HPDE6-E6E7 (cell line): ENCODE data around the gene IFI44L.
A peak's percentile ranks its signal among the peaks of the same experiment; 100 is the strongest.

ENCODE experiments used
- DNase-seq: peaks from one replicate; pipeline ENCODE4 v3.0.0; 2011; ENCODE audit warnings: missing footprints; ENCODE audit errors: extremely low spot score

Gene IFI44L

DNA sequence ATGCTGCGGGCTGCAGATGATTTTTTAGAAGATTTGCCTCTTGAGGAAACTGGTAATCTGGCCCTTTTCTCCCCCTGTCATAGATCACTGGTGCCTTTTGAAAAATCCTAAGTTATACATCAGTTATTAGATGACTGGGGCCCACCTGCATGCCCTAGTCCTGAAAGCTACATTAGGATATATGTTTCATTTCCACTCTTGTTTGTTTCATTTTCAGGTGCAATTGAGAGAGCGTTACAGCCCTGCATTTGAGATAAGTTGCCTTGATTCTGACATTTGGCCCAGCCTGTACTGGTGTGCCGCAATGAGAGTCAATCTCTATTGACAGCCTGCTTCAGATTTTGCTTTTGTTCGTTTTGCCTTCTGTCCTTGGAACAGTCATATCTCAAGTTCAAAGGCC, 21.3 kb downstream of the IFI44L start:
- DNase-seq, result no peak

DNA sequence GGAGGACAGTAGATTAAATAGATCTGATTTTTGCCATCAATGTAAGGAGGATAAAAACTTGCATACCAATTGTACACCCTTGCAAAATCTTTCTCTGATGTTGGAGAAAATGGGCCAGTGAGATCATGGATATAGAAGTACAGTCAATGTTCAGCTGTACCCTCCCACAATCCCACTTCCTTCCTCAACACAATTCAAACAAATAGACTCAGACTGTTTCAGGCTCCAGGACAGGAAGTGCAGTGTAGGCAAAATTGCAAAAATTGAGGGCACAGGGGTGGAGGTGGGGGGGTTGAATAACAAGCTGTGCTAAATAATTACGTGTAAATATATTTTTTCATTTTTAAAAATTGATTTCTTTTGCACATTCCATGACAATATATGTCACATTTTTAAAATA, 25.5 kb downstream of the IFI44L start:
- no peak for DNase-seq

DNA sequence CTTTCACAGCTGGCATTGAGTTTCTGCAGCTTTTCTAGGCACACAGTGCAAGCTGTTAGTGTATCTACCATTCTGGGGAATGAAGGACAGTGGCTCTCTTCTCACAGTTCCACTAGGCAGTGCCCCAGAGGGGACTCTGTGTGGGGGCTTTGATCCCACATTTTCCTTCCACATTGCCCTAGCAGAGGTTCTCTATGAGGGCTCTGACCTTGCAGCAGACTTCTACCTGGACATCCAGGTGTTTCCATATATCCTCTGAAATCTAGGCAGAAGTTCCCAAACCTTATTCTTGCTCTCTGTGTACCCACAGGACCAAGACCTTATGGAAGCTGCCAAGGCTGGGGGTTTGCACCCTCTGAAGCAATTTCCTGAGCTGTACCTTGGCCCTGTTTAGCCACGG, 27.0 kb downstream of the IFI44L start:
- no peak for DNase-seq

DNA sequence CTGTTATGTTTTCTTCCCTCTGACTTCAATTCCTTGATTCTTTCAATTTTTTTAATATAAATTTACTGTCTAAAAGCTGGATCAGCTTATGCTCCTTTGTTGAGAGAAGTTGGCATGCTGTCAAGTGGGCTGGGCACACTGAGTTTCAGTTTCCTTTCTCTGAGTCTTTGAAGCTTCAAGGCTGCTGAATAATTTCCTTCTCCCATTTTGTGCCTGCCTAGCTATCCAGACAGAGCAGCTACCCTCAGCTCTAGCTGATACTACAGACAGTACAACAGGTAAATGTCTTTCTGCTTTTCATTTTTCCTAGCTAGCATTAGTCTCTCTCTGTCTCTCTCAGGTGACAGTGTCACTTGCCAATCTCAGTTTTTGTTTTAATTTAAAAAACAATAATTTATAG, 29.4 kb downstream of the IFI44L start, which contains the start of gene IFI44:
TSS of gene IFI44 (plus strand) at position 204 of the 400 bp plus-strand sequence. CDS start 365 bp downstream, outside the sequence.
- DNase-seq, result peak; percentile 52

DNA sequence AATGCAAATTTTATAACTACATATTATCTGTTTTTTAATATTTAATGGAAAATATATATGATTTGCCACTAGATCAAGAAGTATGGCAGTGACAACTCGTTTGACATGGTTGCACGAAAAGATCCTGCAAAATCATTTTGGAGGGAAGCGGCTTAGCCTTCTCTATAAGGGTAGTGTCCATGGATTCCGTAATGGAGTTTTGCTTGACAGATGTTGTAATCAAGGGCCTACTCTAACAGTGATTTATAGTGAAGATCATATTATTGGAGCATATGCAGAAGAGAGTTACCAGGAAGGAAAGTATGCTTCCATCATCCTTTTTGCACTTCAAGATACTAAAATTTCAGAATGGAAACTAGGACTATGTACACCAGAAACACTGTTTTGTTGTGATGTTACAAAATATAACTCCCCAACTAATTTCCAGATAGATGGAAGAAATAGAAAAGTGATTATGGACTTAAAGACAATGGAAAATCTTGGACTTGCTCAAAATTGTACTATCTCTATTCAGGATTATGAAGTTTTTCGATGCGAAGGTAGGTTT, 29.9 kb downstream of the IFI44L start:
- no peak for DNase-seq

DNA sequence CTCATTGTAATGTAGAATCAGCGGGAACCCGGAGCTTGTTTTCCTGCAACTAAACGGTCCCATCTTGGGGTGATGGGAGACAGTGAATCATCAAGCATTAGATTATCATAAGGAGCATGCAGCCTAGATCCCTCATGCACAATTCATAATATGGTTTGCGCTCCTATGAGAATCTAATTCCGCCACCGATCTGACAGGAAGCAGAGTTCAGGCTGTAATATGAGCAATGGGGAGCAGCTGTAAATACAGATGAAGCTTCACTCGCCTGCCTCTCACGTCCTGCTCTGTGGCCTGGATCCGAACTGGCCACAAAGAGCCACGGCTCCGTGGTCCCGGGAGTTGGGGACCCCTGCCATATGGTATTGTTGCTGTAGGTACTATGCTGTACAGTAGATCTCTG, 31.0 kb downstream of the IFI44L start:
- DNase-seq, result no peak

DNA sequence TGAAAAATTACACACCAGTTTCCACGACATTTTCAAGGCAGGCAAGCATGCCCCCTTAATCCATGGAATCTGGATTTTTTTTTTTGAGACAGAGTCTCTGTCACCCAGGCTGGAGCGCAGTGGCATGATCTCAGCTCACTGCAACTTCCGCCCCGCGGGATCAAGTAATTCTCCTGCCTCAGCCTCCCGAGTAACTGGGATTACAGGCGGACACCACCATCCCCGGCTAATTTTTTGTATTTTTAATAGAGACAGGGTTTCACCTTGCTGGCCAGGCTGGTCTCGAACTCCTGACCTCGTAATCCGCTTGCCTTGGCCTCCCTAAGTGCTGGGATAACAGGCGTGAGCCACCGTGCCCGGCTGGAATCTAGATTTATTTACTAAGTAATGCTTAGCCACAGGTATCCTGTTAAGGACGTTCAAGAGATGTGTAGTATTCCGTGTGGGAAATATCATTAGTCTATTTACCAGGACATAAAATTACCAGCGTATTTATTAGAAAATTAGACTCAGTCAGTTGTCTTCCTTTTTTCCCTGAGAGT, 31.8 kb downstream of the IFI44L start:
- no peak for DNase-seq

DNA sequence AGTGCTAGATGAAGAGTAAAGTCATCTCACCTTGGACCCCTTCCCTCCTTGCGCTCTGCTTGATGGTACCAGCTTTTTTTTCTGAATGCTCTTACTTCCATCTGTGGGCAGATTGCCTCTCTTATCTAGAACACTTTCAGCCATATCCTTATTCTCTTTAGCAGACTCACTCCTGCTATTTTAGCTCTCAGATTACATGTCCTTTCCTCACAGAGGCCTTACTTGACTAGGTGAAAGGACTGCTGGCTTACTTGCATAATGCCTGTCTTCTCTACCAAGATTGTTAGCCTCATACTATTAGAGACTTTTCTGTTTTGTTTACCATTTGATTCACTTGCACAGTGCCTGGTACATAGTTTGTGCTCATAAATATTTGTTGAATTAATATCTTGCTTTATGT, 38.7 kb downstream of the IFI44L start:
- no peak for DNase-seq

DNA sequence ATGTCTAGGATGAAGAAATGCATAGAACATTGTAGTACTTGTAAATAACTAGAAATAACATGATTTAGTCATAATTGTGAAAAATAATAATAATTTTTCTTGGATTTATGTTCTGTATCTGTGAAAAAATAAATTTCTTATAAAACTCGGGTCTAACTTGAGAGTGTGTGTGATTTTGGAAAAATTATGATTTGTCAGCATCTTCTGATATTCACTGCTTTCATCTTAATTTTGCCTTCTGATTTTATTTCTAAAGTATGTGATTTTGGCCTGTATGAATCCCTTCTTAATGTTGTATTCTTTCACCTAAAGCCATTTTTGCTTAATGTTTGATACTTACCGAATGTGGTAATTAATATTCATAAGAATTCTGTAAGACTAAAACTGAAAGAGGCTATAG, 43.7 kb downstream of the IFI44L start:
- DNase-seq, result no peak

DNA sequence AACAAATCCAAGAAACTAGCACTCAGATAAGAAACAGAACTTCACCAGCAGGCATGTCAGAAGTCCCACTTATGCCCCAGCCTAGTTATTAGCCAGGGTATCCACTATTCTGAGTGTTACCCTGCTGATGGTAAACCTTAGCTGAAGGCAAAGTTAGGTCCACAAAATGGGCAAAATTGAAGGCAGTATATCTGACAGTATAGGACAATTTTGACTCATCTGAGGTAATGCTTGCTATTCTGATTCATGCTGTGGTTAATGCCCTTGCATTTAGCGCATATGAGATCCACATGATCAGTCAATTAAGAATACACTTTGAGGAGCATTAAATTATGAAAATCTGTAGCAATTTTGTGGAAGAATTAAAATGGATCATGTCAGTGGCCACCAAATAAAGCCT, 44.5 kb downstream of the IFI44L start:
- no peak for DNase-seq

DNA sequence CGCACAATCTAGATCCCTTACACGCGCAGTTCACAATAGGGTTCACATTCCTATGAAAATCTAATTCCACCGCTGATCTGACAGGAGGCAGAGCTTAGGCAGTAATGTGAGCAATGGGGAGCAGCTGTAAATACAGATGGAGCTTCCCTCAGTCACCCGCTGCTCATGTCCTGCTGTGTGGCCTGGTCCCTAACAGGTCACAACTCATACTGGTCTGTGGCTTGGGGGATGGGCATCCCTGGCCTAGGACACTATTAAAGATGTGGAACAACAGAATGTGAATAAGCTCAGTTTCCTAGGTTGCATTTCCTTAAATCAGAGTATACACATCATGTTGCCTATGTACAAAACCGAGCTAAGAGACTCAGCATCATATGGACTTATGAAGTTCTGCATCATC, 45.6 kb downstream of the IFI44L start:
- DNase-seq, result no peak

DNA sequence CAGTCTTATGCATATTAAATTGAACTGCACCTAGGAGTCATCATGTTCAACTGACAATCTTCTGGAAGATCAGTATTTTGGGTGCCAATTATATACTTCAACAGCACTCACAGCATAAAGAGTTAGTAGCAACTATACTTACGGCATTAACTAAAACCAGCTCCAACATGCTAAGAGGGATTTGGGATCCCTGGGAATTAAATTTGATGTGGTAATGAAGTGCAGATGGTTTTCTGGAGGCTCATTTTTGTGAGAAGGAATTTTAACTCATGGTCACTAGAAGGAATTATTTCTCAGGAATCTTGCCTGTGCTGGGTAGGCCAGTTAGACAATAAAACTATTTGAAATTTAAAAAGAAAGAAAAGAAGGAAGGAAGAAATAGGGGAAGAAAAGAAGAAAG, 47.7 kb downstream of the IFI44L start:
- DNase-seq, result no peak

DNA sequence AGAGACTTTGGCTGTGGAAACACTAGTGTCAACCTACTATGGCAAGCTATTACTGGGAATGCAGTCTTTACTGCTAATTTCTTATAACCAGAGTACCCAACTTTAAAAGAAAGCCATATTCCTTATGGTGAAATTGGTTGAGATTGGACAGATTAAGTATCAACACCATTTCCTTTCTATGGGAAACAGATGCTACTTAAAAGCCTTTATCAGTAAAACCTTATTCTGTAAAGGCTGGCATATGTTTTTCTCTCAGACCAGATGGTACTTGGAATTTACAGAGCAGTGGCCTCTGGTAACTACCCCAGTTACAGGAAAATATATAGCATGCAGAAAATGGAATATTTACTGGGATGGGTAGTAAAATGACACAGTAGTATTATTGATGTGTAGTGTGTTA, 48.2 kb downstream of the IFI44L start:
- DNase-seq, result no peak

DNA sequence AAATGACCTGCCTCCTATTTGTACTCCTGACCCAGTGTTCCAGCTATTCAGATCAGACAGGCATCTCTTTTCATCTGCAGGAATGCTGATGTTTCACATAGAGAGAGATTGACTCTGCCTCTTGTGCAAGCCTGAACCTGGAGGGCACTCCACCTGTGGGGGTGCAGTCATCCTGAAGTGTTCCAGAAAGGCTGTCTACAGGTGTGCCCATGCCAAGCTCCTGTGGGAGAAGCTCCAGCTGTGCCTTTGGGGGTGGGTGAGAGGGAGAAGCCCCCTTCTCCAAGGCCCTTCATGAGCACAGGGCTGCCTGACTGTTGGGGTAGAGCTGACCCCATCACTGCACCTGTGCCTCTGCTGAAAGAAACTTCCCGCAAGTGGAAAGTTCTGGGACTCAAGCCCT, 52.2 kb downstream of the IFI44L start:
- DNase-seq, result no peak

DNA sequence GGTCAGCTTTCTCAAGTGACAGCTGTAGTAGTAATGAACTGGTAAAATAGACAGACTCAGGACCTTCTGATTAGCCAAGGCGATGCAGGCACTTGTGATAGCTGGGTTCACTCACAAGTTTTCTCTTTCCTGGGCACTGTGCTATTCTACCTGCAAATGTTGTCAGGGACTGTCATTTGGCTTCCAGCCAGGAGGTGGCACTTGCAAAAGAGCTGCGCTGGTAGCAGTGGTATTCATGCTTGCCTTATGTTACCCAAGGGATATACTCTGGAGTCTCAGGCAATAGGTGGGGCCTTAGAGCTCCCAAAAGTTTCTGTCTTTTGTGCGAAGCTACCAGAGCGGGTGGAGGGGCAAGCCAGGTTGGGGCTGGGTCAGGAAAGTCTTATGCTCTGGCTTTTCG, 52.9 kb downstream of the IFI44L start:
- DNase-seq, result no peak

DNA sequence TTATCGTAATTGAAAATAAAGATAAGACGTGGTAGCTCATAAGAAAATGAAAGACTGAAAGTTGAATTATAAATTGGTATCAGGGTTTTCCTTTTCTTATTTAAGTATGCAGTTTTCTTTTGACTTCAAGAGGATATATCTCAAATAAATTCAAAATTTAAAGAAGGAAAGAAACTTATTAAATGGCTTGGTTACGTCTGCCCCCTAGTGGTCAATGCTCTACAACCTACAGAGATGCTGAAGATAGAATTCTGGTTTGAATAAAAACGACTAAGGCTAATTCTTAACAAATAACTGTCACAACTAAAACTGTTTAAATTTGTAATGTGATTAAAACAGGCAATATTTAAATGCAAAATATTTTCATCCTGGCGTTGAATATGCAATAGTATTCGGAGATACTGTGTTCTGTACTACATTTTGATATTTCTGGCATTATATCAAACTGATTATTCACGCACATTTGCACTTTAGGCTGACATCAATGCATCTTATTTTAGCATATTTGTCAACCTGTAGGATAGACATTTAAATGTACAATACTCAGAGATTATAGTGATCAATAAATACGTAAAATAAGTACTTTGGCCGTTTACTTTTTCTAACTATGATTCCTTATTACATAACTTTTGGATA, 56.2 kb downstream of the IFI44L start:
- DNase-seq, result no peak

DNA sequence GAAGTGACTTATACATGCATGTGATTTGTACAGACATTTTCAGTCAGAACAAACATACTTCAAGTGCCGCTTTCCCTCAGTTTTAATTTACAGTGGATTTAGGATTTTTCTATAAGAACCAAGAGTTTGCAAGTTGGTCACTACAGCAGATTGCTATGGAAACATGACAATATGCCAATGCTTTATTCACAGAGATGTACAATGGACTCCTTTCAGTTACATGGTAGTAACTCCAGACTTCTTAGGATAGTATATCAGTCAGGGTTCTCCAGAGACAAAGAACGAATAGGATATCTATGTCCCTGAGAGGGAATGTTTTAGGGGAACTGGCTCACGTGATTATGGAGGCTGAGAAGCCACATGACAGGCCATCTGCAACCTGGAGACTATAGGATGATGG, 56.7 kb downstream of the IFI44L start:
- no peak for DNase-seq

DNA sequence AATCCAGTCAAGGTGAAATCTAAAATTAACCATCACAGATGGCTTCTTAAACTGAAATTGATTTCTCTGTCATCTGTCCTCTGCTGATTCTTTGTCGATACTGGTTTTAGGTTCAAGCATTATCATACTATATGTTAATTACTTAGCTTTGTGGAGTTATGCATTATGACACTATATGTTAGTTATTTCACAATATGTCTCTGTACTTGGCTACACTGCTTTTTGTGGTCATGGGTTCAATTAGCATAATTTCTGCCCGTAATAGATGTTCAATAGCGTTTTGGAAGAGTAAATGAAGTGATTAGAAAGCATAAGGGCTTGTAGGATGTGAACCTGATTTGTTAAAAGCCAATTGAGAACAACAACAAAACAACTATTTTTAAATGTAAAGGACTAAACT, 57.5 kb downstream of the IFI44L start:
- DNase-seq, result no peak

DNA sequence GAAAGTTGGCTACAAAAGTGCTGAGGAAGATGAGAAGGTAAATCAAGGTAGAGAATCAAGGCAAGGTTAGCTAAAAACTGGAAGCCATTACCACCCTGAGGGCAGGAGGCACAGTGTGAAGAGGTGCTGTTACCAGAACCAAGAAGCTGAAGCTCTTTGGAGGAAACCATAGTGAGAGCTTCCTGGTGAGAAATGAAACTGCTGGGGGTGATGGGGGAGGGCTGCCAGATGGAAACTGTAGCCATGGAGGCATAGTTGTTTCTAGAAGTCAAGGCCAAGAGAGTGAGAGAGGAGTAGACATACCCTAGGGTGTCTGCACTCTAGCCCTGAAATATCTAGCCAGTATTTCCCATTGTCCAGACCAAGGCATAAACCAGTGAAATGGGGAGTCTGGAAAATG, 58.1 kb downstream of the IFI44L start:
- DNase-seq, result no peak

DNA sequence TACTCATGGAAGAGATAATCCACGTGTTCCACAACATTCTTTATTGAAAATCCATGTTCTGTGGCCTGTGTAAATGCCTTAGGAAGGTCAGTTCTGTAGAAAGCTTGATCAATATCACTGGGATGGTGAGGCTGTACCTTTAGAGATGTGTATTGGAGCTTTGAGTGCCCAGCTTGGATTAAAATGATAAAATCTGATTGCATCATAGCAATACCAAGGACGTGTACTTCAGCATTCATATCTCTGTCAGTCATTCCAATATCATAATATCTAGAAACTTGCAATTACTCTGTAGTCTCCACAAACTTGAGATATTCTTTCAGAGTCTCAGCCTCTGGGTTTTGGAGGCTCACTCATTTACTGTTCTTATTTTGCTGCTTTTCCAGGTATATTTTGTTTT, 61.0 kb downstream of the IFI44L start:
- no peak for DNase-seq

DNA sequence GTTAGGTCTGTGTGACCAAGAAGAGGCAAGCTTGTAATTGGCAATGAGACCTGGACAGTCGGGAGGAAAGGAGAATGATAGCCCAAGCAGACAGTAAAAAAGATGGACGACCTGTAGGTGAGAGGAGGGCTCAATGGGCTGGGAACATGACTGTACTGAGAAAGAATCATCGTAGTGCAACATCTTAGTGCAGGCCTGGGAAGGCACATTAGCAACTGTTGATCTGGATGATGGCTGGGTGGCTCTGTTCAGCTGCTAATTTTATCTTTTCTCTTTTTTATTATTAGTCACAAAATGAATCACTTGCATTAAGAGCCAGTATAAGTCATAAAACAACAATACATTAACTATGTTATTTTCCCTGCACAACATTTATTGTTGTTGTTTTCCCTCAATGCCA, 62.2 kb downstream of the IFI44L start:
- no peak for DNase-seq

DNA sequence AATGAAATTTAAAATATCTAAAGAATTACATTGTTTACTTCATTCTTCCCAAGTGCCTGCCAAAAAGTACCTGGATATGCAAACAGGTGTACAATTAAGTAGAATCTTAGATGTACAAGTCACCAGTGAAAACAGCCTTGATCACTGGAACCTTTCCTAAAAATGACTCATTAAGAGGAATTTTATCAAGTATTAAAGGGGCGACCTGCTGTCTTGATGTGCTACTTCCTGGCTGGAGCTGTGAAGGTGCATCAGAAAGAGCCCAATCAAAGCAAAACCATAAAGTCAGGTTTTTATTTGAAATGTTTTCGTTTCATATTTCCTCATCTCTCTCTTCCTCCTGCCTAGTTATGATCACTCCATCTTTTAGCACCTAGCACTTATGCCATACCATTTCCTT, 62.8 kb downstream of the IFI44L start:
- DNase-seq, result no peak

DNA sequence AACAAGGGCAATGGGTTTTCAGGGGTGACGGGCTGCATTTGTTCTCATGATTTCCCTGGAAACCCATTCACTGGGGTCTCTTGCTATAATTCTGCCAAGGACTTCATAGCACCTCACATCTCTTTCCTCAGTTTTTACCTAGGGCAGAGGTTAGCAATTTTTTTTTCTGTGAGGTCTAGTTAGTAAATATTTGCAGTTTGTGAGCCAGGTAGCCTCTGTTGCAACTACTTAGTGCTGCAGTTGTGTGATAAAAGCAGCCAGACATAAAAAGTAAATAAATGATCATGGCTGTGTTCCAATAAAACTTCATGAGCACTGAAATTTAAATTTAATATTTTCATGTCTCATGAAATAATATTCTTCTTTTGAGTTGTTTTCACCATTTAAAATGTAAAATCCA, 67.1 kb downstream of the IFI44L start:
- no peak for DNase-seq

DNA sequence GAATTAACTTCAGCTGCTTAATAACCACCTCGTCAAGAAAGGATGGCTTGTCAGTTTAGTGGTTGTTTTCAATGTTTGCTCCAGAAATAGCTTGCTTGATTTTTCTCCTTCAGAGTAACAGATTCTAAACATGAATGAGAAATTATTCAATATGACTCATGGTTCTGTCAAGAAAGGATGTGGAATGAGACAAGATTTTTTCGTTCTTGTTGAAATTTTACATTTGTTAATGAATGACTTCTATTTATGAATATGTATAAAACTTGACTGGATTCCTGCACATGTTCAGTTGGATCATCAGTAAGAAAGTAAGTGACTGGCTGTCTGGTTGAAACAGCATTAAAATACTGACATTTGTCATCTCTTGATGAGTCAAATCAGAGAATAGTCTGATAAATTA, 67.7 kb downstream of the IFI44L start:
- no peak for DNase-seq
